Activated CD8-positive, alpha-beta memory T cell treated with anti-CD3 and anti-CD28 coated beads for 24 hours (primary cell): Measurements from ENCODE around the gene CIC.
A peak's percentile ranks its signal among the peaks of the same experiment; 100 is the strongest.

ENCODE experiments used
- DNase-seq: peaks from one replicate; pipeline ENCODE4 v3.0.0-alpha.2; 2020

The CIC gene

GRCh38 chr19:42290136-42290522 lies 21.1 kb downstream of the CIC start:
- no peak for DNase-seq

- peak; percentile 80 for DNase-seq
Measured at GRCh38 chr19:42290523-42291434, 21.7 kb downstream of the CIC start.

DNA sequence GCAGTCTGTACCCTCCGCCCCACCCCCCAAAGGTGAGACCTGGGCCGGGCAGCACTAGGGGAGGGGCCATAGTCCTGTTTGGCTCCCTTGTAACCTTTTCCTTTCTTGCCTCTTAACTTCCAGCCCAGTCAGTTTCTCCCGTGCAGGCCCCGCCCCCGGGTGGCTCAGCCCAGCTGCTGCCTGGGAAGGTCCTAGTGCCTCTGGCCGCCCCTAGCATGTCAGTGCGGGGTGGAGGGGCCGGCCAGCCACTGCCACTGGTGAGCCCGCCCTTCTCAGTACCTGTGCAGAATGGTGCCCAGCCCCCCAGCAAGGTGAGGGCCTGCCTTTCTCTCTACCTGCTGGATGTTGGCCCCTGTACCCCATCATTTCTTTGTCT lies 22.4 kb downstream of the CIC start:
- DNase-seq: no peak

- DNase-seq: no peak
Measured at GRCh38 chr19:42292042-42292960, 23.2 kb downstream of the CIC start.

DNA sequence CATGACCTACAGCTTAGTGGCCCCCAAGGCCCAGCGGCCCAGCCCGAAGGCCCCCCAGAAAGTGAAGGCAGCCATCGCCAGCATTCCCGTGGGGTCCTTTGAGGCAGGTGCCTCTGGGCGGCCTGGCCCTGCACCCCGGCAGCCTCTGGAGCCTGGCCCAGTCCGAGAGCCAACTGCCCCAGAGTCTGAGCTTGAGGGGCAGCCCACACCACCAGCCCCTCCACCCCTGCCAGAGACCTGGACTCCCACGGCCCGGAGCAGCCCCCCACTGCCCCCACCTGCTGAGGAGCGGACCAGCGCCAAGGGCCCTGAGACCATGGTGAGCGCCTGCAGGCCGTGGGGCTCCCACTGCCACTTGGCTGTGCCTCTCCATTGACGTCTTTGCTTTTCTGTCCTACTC lies 23.9 kb downstream of the CIC start:
- no peak for DNase-seq

DNA sequence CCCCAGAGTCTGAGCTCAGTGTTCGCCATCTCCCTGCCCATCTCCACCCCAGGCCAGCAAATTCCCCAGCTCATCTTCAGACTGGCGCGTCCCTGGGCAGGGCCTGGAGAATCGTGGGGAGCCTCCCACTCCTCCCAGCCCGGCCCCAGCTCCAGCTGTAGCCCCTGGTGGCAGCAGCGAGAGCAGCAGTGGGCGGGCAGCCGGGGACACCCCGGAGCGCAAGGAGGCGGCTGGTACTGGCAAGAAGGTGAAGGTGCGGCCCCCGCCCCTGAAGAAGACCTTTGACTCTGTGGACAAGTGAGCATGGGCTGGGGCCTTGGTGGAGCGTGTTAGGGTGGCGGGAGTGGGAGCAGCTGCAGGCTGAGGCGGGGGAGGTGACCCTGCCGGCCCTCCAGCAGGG lies 24.5 kb downstream of the CIC start:
- no peak for DNase-seq

DNA sequence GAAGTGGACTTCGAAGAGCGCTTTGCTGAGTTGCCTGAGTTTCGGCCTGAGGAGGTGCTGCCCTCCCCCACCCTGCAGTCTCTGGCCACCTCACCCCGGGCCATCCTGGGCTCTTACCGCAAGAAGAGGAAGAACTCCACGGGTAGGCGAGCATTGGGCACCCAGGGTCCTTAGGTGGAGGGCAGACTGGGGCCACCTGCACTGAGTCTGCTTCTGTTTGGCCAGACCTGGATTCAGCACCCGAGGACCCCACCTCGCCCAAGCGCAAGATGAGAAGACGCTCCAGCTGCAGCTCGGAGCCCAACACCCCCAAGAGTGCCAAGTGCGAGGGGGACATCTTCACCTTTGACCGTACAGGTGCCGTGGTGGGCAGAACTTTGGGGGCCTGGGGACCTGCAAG lies 24.9 kb downstream of the CIC start:
- no peak for DNase-seq

DNA sequence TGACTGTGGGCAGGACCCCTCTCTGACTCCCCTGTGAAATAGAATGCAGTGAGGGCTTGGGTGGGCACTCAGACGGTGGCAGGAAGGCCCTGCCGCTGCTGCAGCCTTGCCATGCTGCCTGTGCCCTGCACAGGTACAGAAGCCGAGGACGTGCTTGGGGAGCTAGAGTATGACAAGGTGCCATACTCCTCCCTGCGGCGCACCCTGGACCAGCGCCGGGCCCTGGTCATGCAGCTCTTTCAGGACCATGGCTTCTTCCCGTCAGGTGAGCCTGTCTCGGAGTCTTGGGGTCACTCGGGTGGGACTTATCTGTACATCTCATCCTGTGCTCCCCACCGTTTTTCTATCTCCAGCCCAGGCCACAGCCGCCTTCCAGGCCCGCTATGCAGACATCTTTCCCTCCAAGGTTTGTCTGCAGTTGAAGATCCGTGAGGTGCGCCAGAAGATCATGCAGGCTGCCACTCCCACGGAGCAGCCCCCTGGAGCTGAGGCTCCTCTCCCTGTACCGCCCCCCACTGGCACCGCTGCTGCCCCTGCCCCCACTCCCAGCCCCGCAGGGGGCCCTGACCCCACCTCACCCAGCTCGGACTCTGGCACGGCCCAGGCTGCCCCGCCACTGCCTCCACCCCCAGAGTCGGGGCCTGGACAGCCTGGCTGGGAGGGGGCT lies 25.6 kb downstream of the CIC start:
- no peak for DNase-seq

DNA sequence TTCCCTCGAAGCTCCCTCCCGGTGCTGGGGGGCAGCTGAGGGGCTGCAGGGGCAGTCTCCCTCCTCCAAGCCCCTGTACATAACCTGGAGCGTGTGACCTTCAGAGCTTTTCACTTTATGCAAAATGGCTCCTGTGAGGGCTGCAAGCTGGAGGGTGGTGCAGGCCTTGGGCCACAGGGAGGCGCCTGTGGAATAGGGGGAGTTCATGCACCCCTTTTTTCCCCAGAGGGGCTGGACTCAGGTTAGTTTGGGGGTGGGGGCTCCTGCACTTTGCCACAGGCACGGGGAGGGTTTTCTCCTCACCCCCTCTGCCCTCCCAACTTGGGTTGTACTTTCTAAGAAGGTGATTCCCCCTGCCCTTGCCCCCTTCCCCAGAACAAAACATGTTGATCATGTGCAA lies 26.3 kb downstream of the CIC start:
- no peak for DNase-seq

- DNase-seq: peak; percentile 99
Measured at GRCh38 chr19:42295831-42296525, 26.9 kb downstream of the CIC start.

DNA sequence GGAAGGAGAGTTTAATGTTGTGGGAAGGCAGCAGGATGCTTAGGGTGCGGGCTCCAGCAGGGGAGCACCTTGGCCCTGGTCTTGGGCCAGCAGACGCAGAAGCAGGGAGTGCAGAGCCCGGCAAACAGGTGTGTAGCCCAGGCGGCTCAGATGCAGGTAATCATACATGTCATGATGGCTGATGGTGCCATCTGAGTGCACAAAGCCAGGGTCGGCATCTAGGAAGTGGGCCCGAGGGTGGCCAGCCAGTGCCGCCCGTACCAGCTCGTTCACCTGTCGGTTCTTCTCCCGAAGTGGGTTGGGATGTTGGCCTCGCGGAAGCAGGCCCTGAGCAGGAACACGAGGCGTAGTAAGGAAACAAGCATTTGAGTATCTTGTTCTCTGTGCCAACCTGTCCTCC lies 28.0 kb downstream of the CIC start:
- DNase-seq: no peak

- DNase-seq: no peak
Measured at GRCh38 chr19:42301646-42302203, 32.7 kb downstream of the CIC start, which contains the start of gene PRR19. PRR19 (plus strand) TSS chr19:42302132; CDS start chr19:42309585, 7,453 bp downstream.

DNA sequence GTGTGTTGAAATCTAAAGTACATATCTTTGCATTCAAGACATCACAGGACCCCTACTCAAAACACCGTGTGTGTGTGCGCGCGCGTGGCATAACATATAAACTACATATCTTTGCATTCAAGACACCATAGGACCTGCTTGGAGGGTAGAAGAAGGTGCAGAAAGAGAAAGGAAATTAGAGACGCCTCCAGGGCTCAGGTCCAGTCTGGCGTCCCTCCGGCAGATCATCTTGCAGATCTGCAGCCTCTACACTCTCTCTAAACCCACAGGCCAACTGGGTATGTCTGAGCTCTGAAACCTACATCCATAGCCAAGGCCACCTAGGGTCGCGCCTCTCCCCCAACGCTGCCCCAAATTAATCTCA lies 34.0 kb downstream of the CIC start:
- DNase-seq: no peak

DNA sequence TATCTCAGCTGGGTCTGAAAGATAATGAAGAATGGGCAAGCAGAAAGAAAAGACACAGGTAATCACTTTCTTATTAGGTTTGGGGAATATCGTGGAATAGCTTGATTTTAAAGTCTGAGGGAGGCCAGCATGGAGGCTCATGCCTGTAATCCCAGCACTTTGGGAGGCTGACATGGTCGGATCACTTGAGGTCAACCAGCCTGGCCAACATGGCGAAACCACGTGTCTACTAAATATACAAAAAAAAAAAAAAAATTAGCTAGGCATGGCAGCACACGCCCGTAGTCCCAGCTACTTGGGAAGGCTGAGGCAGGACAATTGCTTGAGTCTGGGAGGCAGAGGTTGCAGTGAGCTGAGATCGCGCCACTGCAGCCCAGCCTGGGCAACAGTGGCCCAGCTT lies 34.8 kb downstream of the CIC start:
- DNase-seq: no peak

DNA sequence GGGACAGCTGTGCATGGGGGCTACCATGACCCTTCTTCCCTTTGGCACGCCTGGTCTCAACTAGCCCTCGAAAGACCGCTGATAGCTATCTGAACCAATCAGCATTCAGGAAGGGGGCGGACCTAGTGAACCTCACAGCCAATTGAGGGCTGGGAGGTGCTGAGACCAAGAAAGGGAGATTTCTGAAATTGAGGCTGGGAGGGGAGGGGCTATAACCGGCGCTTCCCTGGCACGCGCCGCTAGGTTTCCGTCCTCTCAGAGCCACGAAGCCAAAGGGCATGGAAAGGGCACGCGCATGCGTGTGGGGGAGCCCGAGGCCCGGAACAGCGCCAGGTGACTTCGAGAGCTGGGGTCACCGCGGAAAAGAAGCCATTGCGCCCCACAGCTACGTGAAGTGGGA lies 37.6 kb downstream of the CIC start:
- DNase-seq: no peak

GRCh38 chr19:42309686-42310085 lies 40.6 kb downstream of the CIC start:
- DNase-seq: no peak

- DNase-seq: no peak
Measured at GRCh38 chr19:42311657-42312056, 42.6 kb downstream of the CIC start.

DNA sequence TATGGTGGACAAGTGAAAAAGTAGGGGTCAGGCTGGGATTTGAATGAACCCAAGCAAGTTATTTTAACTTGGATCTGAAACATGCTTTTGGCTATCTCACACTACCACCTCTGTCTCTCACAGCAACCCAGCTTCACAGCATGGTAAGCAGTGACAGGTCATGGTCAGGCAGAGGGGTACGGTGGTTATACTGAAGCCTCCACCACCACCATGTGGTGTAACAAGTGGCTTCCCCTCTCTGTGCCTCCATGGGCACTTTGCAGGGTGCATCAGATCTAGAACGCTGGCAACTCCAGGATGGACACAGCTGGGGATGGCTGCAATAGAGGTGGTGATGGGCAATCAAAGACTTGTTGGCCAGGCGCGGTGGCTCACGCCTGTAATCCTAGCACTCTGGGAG lies 43.3 kb downstream of the CIC start:
- DNase-seq: no peak

- peak; percentile 71 for DNase-seq
Measured at GRCh38 chr19:42313096-42313839, 44.2 kb downstream of the CIC start, which contains the start of gene TMEM145. TMEM145 (plus strand) TSS chr19:42313309; CDS start chr19:42313377, 68 bp downstream.

DNA sequence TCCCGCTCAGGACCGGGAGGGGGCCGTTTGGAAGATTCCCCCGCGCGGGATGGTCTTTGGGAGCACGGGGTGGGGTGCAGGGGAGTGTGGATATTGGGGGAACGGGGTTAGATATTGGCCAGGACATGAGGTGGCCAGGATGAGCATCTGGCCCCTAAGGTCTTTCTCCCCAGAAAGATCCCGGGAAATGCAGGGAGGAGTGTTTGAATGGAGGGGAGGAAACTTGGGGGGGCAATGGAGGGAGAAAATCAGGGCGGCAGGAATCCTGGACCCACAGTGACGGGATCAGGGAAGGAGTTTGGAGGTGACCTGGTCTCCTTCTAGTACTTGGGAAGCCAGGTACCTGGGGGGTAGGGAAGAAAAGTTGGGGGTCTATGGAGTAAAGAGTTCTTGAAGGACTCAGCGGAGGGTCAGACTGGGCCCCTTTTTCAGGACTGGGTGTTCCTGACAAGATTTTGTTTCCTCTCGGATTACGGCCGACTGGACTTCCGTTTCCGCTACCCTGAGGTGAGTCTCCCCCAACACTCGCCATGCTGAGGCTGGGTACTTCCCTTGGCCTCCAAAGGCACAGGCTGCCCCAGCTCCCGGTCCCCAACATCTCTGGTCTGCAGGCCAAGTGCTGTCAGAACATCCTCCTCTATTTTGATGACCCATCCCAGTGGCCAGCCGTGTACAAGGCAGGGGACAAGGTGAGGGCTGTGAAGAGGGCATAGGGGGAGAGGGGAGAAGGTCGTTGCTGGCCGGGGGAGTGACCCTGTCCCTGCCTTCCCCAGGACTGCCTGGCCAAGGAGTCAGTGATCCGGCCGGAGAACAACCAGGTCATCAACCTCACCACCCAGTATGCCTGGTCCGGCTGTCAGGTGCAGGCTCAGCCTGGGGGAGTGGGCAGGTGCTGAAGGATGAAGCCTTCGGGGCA lies 45.0 kb downstream of the CIC start:
- no peak for DNase-seq
